HL-60 (cell line): ENCODE measurements around the gene PLEKHA8.

Experiments
- CTCF ChIP-seq: IDR thresholded peaks from one replicate; pipeline ENCODE4 v1.5.1; 2011; ENCODE audit warnings: low read length, control low read depth, inconsistent platforms; ENCODE audit not compliant: insufficient read depth
- GABPA ChIP-seq: IDR thresholded peaks from 2 replicates; pipeline ENCODE4 v1.6.1; 2012; ENCODE audit warnings: low read depth
- REST ChIP-seq: IDR thresholded peaks from 2 replicates; pipeline ENCODE4 v1.6.1; 2012; ENCODE audit warnings: low read depth; ENCODE audit not compliant: insufficient replicate concordance

- TF ChIP-seq GABPA (no peak), CTCF (no peak), REST (no peak)
These were observed 40.3 kb upstream of the PLEKHA8 start for GRCh38 chr7:29987811-29988317.
